BJ (cell line): ENCODE measurements around the gene CCDC73. TPM values are rescaled to one million over a fixed set of nuclear protein-coding genes. Genes with fewer than 3 reads are reported as not detected.
"Not testable (repeated sequence)": the region's sequence is repeated elsewhere in the genome, so short reads cannot be mapped to it uniquely, and the experiment has no call there.

Experiments used
- CTCF ChIA-PET: fragments of 350-600 bp; formaldehyde crosslinking; extraction: SDS; loops from one replicate; lab custom pipeline; 2021; ENCODE audit warnings: antibody characterized with exemption, inconsistent platforms; lab: Yijun Ruan, JAX
- POLR2A ChIA-PET: fragments of 300-600 bp; sonication (Branson Sonifier 250); formaldehyde crosslinking; extraction: SDS; loops from one replicate; lab custom pipeline; 2021; ENCODE audit warnings: antibody characterized with exemption; lab: Charles Lee
- DNase-seq: peaks from one replicate; pipeline ENCODE4 v3.0.0-alpha.2; 2011; ENCODE audit warnings: low read depth
- H3K27me3 ChIP-seq: 2 replicates; pipeline ENCODE4 v1.6.0; 2011; ENCODE audit warnings: low read length; ENCODE audit not compliant: control insufficient read depth, insufficient read depth
- H3K36me3 ChIP-seq: 2 replicates; pipeline ENCODE4 v1.5.1; 2011; ENCODE audit warnings: low read length; ENCODE audit not compliant: control insufficient read depth, insufficient read depth
- H3K4me3 ChIP-seq: 2 replicates; pipeline ENCODE4 v1.5.1; 2011; ENCODE audit warnings: low read depth, mild to moderate bottlenecking, control low read depth, low read length
- polyA plus RNA-seq: library from polyadenylated mRNA; depleted of rRNA; stranded (reverse); fragments of >200 nt; gene quantifications from 2 replicates; pipeline ENCODE4 v1.2.3, GENCODE V29; 2011
- TF ChIP-seq, protein P1 (sequence below): IDR thresholded peaks from 2 replicates; pipeline ENCODE4 v1.5.1; 2011; ENCODE audit warnings: low read depth, mild to moderate bottlenecking, control low read depth, inconsistent platforms, low read length, moderate library complexity; ENCODE audit not compliant: insufficient read depth

Gene CCDC73
- polyA plus RNA-seq, 1 experiment, result not detected

DNA sequence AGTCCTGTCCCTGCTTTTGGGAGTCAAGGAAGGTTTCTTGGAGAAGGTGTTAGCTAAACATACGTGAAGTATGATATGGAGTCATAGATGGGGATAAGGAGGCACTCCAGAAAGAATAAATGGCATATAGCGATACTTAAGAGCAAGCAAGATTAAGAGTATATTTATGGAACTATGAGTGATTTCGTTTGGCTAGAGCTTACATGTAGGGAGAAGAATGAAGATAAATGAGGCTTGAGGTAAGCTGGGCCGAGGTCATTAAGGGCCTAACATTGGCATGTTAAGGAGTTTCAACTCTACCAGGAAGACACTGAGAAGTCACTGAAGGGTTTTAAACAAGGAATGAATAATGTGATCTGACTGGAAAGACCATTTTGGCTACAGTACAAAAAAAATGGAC lies 177.6 kb downstream of the CCDC73 start:
- POLR2A ChIA-PET, result no interaction called here
- TF ChIP-seq, protein P1, sequence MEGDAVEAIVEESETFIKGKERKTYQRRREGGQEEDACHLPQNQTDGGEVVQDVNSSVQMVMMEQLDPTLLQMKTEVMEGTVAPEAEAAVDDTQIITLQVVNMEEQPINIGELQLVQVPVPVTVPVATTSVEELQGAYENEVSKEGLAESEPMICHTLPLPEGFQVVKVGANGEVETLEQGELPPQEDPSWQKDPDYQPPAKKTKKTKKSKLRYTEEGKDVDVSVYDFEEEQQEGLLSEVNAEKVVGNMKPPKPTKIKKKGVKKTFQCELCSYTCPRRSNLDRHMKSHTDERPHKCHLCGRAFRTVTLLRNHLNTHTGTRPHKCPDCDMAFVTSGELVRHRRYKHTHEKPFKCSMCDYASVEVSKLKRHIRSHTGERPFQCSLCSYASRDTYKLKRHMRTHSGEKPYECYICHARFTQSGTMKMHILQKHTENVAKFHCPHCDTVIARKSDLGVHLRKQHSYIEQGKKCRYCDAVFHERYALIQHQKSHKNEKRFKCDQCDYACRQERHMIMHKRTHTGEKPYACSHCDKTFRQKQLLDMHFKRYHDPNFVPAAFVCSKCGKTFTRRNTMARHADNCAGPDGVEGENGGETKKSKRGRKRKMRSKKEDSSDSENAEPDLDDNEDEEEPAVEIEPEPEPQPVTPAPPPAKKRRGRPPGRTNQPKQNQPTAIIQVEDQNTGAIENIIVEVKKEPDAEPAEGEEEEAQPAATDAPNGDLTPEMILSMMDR, result no peak
- Histone ChIP-seq H3K27me3 (no peaks in the 10 kb centered on the region), H3K36me3 (no peaks in the 10 kb centered on the region), H3K4me3 (no peak overlapping the region)
- no peak for DNase-seq
- CTCF ChIA-PET, result no interaction called here

DNA sequence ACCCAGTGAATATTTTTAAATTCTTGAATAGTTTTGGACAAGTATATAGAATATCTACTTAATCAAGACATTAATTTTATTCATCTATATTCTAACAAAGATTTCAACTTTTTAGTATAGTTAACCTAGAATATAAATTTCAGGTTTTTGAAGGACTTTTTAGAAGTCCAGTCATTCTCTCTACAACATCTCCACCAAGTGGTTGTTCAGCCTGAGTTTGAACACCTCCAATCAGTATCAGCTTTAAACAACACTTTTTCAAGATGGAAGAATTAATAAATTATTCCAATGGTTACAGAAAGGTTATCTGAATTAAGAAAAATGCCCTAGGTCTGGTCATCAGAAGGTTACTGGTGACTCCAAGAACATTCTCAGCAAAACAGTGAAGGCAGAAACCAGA lies 179.0 kb downstream of the CCDC73 start:
- CTCF ChIA-PET, result interaction anchor here (0.9 kb wide), 1 partner anchor 293 kb away, joined by 3 read pairs; no protein-coding TSS in a partner anchor
- Histone ChIP-seq H3K36me3 (no peaks in the 10 kb centered on the region), H3K27me3 (no peaks in the 10 kb centered on the region), H3K4me3 (no peak overlapping the region)
- POLR2A ChIA-PET, result no interaction called here
- TF ChIP-seq, protein P1, result 0 out of 2 replicates have a peak, but pooled peaks have one; percentile 1
- DNase-seq, result no peak

DNA sequence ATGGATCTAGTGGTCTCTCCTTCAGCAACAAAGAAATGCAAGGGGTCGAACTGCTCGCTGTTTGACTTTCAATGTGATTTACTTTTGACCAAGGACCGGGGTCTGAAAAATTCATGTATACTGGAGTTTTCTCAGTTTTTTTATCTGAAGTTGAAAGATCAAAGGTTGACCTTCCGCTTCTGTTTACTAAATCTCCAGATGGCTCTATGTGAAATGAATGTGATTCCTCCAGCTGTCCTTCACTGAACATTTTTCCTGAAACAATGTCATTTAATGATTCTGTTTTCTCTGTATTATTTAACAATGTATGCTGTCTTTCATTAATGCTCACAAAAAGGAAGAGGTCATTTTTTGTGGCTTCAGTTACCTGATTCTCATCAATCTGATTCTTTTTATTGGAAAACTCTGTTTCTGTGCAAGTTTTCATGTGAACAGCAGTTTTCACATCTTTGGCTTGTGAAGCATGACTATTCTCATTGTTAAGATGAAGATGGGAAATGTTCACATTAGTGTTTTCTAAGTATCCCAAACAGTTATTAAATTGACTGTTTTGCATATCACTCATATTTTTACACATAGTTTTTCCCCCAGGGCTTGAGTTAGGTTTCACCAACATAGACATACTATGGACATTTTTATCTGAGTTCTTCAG lies 180.8 kb downstream of the CCDC73 start:
- Histone ChIP-seq H3K27me3 (no peaks in the 10 kb centered on the region), H3K4me3 (no peak overlapping the region), H3K36me3 (no peaks in the 10 kb centered on the region)
- POLR2A ChIA-PET, result no interaction called here
- CTCF ChIA-PET, result no interaction called here
- TF ChIP-seq, protein P1, result no peak
- no peak for DNase-seq

DNA sequence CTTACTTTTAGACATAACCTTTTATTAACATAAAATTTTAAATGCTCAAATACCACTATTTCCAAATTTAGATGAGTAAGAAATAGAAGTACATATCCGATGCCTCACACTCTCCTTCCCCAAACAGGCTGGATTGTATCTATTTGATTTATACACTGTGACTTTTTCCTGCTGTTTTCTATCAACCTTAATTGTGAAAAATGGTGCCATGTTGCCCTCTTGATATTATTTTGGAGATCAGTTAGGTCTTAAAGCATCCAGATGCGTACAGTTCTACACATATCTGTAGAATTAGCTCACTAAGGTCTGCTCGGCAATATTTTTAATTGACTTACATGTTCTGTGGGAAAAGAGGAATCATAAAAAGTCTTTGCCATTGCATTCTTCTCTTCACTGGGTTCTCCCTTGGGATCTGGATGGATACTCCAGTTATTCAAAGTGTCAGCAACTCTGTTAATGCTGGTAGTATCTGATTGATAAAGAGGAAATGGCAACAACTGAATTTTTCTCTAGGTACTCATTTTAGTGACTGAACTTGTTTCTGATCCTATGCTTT lies 183.6 kb downstream of the CCDC73 start:
- ChIA-PET CTCF (no interaction called here), POLR2A (no interaction called here)
- Histone ChIP-seq H3K4me3 (no peak overlapping the region), H3K36me3 (no peaks in the 10 kb centered on the region), H3K27me3 (no peaks in the 10 kb centered on the region)
- TF ChIP-seq, protein P1, result no peak
- no peak for DNase-seq

DNA sequence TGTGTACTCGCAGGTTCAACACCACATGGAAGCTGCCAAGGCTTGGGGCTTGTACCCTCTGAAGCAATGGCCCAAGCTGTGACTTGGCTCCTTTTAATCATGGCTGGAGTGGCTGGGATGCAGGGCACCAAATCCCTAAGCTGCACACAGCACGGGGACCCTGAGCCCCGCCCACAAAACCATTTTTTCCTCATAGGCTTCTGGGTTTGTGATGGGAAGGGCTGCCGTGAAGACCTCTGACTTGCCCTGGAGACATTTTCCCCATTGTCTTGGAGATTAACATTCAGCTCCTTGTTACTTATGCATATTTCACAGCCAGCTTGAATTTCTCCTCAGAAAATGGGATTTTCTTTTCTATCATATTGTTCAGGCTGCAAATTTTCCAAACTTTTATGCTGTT lies 185.6 kb downstream of the CCDC73 start:
- H3K36me3 ChIP-seq, H3K4me3 ChIP-seq, POLR2A ChIA-PET, DNase-seq, H3K27me3 ChIP-seq, CTCF ChIA-PET: not testable (repeated sequence)
